Right atrium auricular region (tissue), 2 donors: ENCODE data around the gene IKBKE. TPM values are rescaled to one million over a fixed set of nuclear protein-coding genes. Genes with fewer than 3 reads are reported as not detected.

Experiments
- DNase-seq: peaks from one replicate; pipeline ENCODE4 v3.0.0-alpha.2; 2019; ENCODE audit warnings: low spot score
- H3K27ac ChIP-seq, 2 donors: fragments of 200-600 bp; sonication (generic); 1 replicate in 1 of 2; 2 replicates in 1 of 2; pipeline ENCODE4 v1.5.1; 2016 to 2019
- H3K27me3 ChIP-seq, 2 donors: fragments of 200-600 bp; sonication (generic); one replicate each; pipeline versions ENCODE4 v1.5.1 to v1.6.0; 2017 to 2019
- H3K36me3 ChIP-seq: fragments of 200-600 bp; sonication (generic); one replicate; pipeline ENCODE4 v1.5.1; 2016
- H3K4me1 ChIP-seq, 2 donors: fragments of 200-600 bp; sonication (generic); one replicate each; pipeline versions ENCODE4 v1.5.1 to v1.6.0; 2017 to 2019
- H3K4me3 ChIP-seq, 2 donors: fragments of 200-600 bp; sonication (generic); 1 replicate in 1 of 2; 2 replicates in 1 of 2; pipeline ENCODE4 v1.5.1; 2017 to 2019; ENCODE audit warnings: mild to moderate bottlenecking in 1 of 2, moderate library complexity in 1 of 2
- H3K9me3 ChIP-seq, 2 donors: fragments of 200-600 bp; sonication (generic); one replicate each; pipeline ENCODE4 v1.5.1; 2019
- total RNA-seq, 2 donors: library from RNA; depleted of rRNA; stranded (reverse); fragments of >200 nt; gene quantifications; one replicate each; pipeline ENCODE4 v1.1.0, GENCODE V29; 2016
- TF ChIP-seq, protein P1 (sequence below), 2 donors: fragments of 200-600 bp; sonication (generic); IDR thresholded peaks; one replicate each; pipeline ENCODE4 v1.5.1; 2019; ENCODE audit warnings: antibody characterized with exemption in 2 of 2

The IKBKE gene
- total RNA-seq, 2 donors from 2014 or later: 1.3 to 3.2 TPM

DNA sequence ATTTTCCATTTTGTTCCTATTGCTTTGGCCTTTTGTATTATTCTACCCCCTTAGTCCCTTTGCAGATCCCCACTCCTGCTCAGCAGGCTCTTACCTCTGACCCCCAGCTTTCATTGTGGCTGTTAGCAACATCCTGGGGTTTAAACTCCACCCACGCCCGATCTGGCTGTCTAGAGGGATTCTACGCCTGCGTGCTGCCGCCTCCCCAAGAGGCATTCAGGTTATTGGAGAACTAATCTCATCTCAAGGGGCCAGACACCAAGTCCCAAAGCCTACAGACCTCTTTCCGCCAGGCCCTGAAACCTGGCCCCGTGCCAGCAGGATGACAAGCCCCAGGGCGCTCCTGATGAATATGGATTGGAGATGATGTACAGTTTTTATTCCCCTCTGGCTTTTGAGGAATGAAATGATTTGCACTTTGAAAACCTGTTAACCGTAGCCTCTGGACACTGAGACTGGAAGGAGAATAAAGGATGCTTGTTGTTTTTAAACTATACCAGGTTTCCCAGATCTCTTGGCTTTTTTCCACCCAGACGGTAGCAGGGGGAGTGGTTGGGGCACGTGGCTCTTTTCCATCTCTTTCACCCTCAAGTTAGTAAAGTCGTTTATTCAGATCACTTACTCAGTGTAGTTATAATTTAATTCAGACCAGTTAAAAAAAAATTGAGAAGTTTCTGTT lies 14.5 kb upstream of the IKBKE start:
- peaks cover 55% of the 10 kb centered on the region for H3K36me3 ChIP-seq
- DNase-seq: no peak

DNA sequence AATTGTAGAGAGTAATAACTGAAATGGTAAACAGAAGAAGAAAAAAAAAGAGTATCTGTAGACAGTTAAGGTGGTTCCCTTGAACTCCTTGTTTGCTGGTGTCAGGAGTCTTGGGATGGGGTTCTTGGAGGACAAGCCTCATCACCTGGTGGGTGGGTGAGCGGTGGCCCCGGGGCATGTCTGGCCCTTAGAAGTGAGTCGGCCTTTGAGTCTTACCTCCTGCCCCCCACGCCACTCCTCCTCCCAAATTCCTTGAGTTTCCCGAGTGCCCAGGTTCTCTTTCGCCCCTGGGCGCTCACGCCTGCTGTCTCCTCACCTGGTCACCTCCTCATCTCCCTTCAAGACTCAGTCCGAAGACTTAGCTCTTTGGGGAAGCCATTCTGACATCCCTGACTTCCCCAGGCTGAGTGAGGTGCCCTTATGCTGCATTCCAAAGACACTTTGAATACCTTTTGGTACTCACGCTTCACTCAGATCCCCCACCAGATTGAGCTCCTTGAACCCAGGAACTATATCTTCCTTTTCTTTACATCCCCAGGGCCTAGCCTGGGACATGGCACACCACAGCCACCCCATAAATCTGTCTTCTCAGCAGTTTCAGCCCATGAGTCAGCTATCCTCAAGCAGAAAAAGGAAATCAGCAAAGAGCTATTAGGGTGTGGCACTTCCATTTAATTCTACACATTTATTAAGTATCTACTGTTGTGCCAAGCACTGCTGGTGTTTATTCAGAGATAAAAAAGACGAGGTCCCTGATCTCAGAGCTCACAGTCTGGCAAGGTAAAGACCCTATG lies 13.5 kb upstream of the IKBKE start:
- TF ChIP-seq, protein P1, sequence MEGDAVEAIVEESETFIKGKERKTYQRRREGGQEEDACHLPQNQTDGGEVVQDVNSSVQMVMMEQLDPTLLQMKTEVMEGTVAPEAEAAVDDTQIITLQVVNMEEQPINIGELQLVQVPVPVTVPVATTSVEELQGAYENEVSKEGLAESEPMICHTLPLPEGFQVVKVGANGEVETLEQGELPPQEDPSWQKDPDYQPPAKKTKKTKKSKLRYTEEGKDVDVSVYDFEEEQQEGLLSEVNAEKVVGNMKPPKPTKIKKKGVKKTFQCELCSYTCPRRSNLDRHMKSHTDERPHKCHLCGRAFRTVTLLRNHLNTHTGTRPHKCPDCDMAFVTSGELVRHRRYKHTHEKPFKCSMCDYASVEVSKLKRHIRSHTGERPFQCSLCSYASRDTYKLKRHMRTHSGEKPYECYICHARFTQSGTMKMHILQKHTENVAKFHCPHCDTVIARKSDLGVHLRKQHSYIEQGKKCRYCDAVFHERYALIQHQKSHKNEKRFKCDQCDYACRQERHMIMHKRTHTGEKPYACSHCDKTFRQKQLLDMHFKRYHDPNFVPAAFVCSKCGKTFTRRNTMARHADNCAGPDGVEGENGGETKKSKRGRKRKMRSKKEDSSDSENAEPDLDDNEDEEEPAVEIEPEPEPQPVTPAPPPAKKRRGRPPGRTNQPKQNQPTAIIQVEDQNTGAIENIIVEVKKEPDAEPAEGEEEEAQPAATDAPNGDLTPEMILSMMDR (IDR thresholded peaks at IDR 0.05): no peak
- H3K4me3 ChIP-seq: no peak overlapping the region
- H3K27ac ChIP-seq: peak overlapping the region in 1 of 2 donors; percentile 20
- no peaks in the 10 kb centered on the region for H3K9me3 ChIP-seq
- H3K4me1 ChIP-seq: peaks cover 0 to 24% of the 10 kb centered on the region in 2 donors
- H3K27me3 ChIP-seq: no peaks in the 10 kb centered on the region
- no peak for DNase-seq
- peaks cover 46% of the 10 kb centered on the region for H3K36me3 ChIP-seq

More for the DNA sequence above, 14.5 kb upstream of the IKBKE start:
- Histone ChIP-seq H3K27ac (no peak overlapping the region), H3K27me3 (no peaks in the 10 kb centered on the region), H3K9me3 (no peaks in the 10 kb centered on the region), H3K4me3 (no peak overlapping the region), H3K4me1 (peaks cover 0 to 24% of the 10 kb centered on the region in 2 donors)
- TF ChIP-seq, protein P1 (IDR thresholded peaks at IDR 0.05): no peak

DNA sequence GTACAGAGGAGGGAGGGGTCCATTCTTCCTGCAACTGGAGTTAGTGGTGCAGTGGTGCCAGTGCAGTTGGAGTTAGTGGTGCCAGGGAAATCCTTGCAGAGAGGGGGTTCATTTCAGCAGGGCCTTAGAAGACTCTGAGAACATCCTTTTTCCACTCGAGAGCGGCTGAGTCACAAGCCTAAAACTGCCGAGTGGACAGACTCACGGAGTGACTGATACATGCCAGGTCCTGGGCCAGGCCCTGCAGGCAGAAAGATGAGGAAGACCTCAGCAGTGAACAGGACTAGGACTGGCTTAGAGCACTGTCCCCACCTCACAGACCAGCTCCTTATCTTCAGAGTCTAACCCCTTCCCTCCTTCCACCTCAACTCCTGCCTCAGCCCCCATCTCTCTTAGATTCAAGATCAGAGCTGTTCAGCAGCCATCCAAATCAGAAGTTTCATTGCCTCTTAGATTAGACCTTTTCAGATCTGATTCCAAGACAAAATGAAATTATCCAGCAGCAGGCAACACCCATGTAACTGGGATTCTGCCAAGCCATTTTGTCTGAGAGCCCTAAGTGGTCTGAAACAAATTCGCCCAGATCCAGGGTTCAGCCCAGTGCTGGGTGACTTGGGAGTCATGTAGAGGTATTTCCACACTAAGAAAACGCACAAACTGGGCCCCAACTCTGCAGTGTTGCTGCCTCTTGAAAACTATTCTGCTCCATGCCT lies 12.7 kb upstream of the IKBKE start:
- TF ChIP-seq, protein P1 (IDR thresholded peaks at IDR 0.05): no peak
- Histone ChIP-seq H3K27me3 (no peaks in the 10 kb centered on the region), H3K36me3 (peaks cover 41% of the 10 kb centered on the region), H3K4me1 (peaks cover 0 to 24% of the 10 kb centered on the region in 2 donors), H3K9me3 (no peaks in the 10 kb centered on the region), H3K4me3 (no peak overlapping the region), H3K27ac (peak overlapping the region in 1 of 2 donors; percentile 20)
- DNase-seq: peak; percentile 69

DNA sequence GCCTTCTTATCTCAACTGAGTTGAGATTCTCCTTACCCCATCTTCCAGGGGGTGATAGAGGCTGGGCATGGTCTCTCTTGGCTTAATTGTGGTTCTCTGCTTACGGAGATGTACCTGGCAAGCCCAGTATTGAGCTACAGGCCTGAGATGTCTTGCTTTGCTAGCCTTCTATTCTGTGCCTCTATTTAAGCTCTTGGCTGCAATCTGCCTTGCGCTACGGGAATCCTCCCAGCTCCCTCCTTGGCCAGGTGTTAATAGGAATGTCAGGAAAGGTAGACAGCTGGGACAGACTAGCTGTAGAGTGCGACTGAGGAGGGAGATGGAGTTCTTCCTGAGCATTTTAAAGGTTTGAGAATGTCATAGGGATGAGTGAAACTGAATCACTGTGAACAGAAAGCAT lies 10.6 kb upstream of the IKBKE start:
- no peaks in the 10 kb centered on the region for H3K9me3 ChIP-seq
- peak overlapping the region in 1 of 2 donors; percentile 30 for H3K27ac ChIP-seq
- H3K4me3 ChIP-seq: no peak overlapping the region
- H3K4me1 ChIP-seq: peaks cover 0 to 27% of the 10 kb centered on the region in 2 donors
- no peak for DNase-seq
- TF ChIP-seq, protein P1 (IDR thresholded peaks at IDR 0.05): no peak
- H3K36me3 ChIP-seq: peaks cover 22% of the 10 kb centered on the region
- no peaks in the 10 kb centered on the region for H3K27me3 ChIP-seq

DNA sequence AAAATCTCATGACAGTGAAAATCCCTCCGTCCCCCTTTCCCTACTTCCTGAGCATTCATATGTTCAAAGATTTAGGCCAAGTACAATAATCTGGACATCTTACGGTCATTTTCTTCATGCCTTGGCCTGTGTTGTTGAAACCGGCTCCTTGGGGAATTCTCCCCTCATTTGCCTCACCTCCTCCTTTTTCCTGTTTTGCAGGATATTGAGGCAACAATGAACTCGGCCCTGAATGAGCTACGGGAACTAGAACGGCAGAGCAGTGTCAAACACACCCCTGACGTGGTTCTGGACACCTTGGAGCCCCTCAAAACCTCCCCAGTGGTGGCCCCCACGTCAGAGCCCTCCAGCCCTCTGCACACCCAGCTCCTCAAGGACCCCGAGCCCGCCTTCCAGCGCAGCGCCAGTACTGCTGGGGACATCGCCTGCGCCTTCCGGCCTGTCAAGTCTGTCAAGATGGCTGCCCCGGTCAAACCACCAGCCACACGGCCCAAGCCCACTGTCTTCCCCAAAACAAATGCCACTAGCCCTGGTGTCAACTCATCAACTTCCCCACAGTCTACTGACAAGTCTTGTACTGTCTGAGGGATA lies 9.3 kb upstream of the IKBKE start:
- Histone ChIP-seq H3K36me3 (peaks cover 11% of the 10 kb centered on the region), H3K9me3 (no peaks in the 10 kb centered on the region), H3K4me1 (peaks cover 0 to 26% of the 10 kb centered on the region in 2 donors), H3K4me3 (no peak overlapping the region), H3K27me3 (no peaks in the 10 kb centered on the region), H3K27ac (peak overlapping the region; percentile 40 to 58)
- no peak for DNase-seq
- TF ChIP-seq, protein P1 (IDR thresholded peaks at IDR 0.05): no peak
